HEK293T (cell line): ENCODE results near the gene HOXB6.

Experiments
- ARNT ChIP-seq: fragments of 450-650 bp; IDR thresholded peaks from 2 replicates; pipeline ENCODE4 v1.6.1; 2017; ENCODE audit warnings: mild to moderate bottlenecking
- BHLHE40 ChIP-seq: fragments of 450-650 bp; IDR thresholded peaks from 2 replicates; pipeline ENCODE4 v1.6.1; 2016; ENCODE audit warnings: mild to moderate bottlenecking, moderate library complexity, borderline replicate concordance
- L3MBTL2 ChIP-seq: fragments of 450-650 bp; conservative IDR thresholded peaks from 2 replicates; pipeline ENCODE4 v1.6.1; 2016; ENCODE audit warnings: mild to moderate bottlenecking
- NFRKB ChIP-seq: fragments of 450-650 bp; IDR thresholded peaks from 2 replicates; pipeline ENCODE4 v1.6.1; 2016; ENCODE audit warnings: mild to moderate bottlenecking, moderate library complexity
- SP1 ChIP-seq: fragments of 450-650 bp; IDR thresholded peaks from 2 replicates; pipeline ENCODE4 v1.6.1; 2017
- SUZ12 ChIP-seq: fragments of 450-650 bp; IDR thresholded peaks from 2 replicates; pipeline ENCODE4 v1.6.1; 2016; ENCODE audit warnings: mild to moderate bottlenecking
- ZNF384 ChIP-seq: fragments of 450-650 bp; IDR thresholded peaks from 2 replicates; pipeline ENCODE4 v1.6.1; 2016

DNA sequence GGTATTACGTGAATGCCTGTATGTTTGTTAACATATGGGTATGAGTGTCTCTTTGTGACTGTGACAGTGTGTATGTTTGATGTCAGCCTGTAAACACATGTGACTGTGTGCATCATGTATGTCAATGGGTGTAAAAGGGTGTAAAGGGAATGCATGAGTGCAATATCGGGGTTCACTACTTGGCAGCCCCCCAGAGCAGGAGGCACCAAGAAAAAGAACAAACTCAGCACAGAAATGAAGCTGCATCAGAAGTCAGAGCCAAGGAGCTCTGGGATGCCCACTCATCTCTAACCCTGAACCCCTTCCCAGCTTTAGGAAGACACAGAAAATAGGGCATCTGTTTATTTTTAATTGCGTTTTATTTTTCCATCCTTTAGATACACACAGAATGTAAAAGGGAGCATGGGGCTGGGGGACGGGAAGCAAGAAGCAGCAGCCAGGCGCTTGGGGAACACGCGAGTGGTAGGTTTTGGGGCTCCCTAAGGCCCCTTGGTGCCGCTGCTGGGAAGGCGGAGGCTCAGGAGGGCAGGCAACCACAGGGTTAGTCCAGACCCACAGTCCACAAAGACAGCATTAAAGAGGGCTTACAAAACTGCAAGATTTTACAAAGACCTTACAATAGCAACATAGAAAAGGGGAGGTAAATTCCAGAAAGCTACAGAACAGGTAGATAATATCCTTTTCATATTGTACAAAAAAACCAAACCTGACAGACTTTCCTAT, 2.3 kb upstream of the HOXB6 start:
- TF ChIP-seq ZNF384 (no peak), SP1 (no peak), NFRKB (no peak), BHLHE40 (no peak), SUZ12 (no peak), ARNT (no peak), L3MBTL2 (no peak)
